DND-41 (cell line): ENCODE results near the gene RWDD1.

ENCODE experiments used
- CTCF ChIP-seq: IDR thresholded peaks from 2 replicates; pipeline ENCODE4 v1.5.1; 2012; ENCODE audit warnings: borderline replicate concordance, low read length, moderate library complexity, mild to moderate bottlenecking; ENCODE audit not compliant: poor library complexity, severe bottlenecking; ENCODE audit errors: extremely low read depth
- EZH2 ChIP-seq: IDR thresholded peaks from 3 replicates; pipeline ENCODE4 v1.6.1; 2012; ENCODE audit warnings: borderline replicate concordance, low read depth, mild to moderate bottlenecking, moderate library complexity, low read length, inconsistent platforms; ENCODE audit not compliant: severe bottlenecking

- TF ChIP-seq CTCF (peak; percentile 78), EZH2 (no peak)
These were observed 35.1 kb upstream of the RWDD1 start for GRCh38 chr6:116536216-116536621.
